Right lobe of liver (tissue), 6 donors: ENCODE results near the gene ST6GALNAC6. TPM values are rescaled to one million over a fixed set of nuclear protein-coding genes. Genes with fewer than 3 reads are reported as not detected.

Experiments
- ATAC-seq, 4 donors: fragments of 200-7000 bp; cut with Tn5 transposase; one replicate each; pipeline ENCODE4 v1.9.1; 2020; ENCODE audit warnings: mild to moderate bottlenecking in 4 of 4, moderate library complexity in 4 of 4
- DNase-seq, 3 donors: peaks; one replicate each; pipeline ENCODE4 v3.0.0-alpha.2; 2020
- H3K27ac ChIP-seq, 3 donors: fragments of 200-600 bp; one replicate each; pipeline ENCODE4 v1.8.0; 2022
- H3K27me3 ChIP-seq, 2 donors: fragments of 200-600 bp; one replicate each; pipeline ENCODE4 v1.8.0; 2022
- H3K36me3 ChIP-seq, 4 donors: fragments of 200-600 bp; sonication (generic) in 1 of 4; one replicate each; pipeline versions ENCODE4 v1.5.1 to v1.8.0; 2017 to 2022; ENCODE audit warnings: control low read depth in 1 of 4
- H3K4me1 ChIP-seq, 4 donors: fragments of 200-600 bp; sonication (generic) in 1 of 4; one replicate each; pipeline versions ENCODE4 v1.5.1 to v1.8.0; 2017 to 2022; ENCODE audit warnings: control low read depth in 1 of 4
- H3K4me3 ChIP-seq, 3 donors: fragments of 200-600 bp; one replicate each; pipeline ENCODE4 v1.8.0; 2022
- H3K9me3 ChIP-seq, 4 donors: fragments of 200-600 bp; sonication (generic) in 1 of 4; one replicate each; pipeline versions ENCODE4 v1.5.1 to v1.8.0; 2017 to 2022; ENCODE audit warnings: control low read depth in 1 of 4
- POLR2A ChIP-seq: fragments of 450-650 bp; IDR thresholded peaks from one replicate; pipeline ENCODE4 v1.6.1; 2017; ENCODE audit warnings: antibody characterized with exemption, mild to moderate bottlenecking
- WGBS: methylation state at CpG from one replicate; pipeline ENCODE4 v1.1.6; 2018; ENCODE audit warnings: low coverage, low lambda C conversion rate; ENCODE audit not compliant: insufficient coverage; ENCODE audit errors: missing lambda C conversion rate; 5-methylcytosine and 5-hydroxymethylcytosine counted together
- intact Hi-C, 2 donors: fragments of 100-400 bp; cut with DNase I; formaldehyde crosslinking; loops; one replicate each; pipeline versions ENCODE4 v1.11.2 to v1.14.1; 2022
- total RNA-seq, 6 experiments: library from RNA; depleted of rRNA in 2 of 6; stranded (reverse); fragments of >200 nt in 2 of 6; fragmentation: NEBNext Ultra II Directional in 3 of 6; extraction: Animal tissue kit (Norgen Biotek cat#: 25700) in 3 of 6; gene quantifications; one replicate each; pipeline versions ENCODE4 v1.1.0 to v1.2.4, GENCODE V29; 2016 to 2023
- TF ChIP-seq, protein P1 (sequence below), 4 donors: fragments of 200-600 bp in 3 of 4; fragments of 450-650 bp in 1 of 4; IDR thresholded peaks; one replicate each; pipeline versions ENCODE4 v1.5.1 to v1.8.0; 2016 to 2022; ENCODE audit warnings: antibody characterized with exemption in 4 of 4, mild to moderate bottlenecking in 2 of 4
- donor health status: DM: no; HTN: yes; CAD: no.
- donor health status: DM: no; HTN: no; CAD: no.
- donor health status: DM: no; HTN: no; CAD: no.
- donor health status: DM: no; HTN: yes; CAD: no.
- donor health status: DM: no; HTN: yes; CAD: no.

Gene ST6GALNAC6
- total RNA-seq, 6 experiments from 2014 or later = 22.5 to 40.3 (median 29.8) TPM

DNA sequence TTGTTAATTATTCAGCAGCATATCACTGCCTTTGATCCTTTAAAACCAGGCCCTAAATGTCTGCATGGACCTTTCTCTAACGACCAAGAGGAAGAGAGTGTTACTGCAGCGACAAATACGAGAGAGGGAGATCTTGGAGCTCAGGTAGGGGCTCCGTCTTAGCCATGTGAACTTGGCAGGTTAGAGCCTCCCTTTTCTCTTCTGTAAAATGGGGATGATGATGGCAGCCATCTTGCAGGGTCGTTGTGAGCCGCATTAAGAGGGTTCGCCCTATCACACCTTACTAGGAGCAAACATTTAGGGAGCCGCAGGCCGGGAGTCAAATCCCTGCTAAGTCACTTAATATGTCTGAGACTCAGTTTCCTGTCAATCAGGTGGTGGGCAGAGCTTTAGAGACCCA, 46.6 kb downstream of the ST6GALNAC6 start:
- Histone ChIP-seq H3K4me3 (peak overlapping the region; percentile 52 to 58 (median 53)), H3K27ac (peak overlapping the region in 2 of 3 donors; percentile 53 to 78), H3K27me3 (no peaks in the 10 kb centered on the region), H3K9me3 (no peaks in the 10 kb centered on the region), H3K36me3 (no peaks in the 10 kb centered on the region), H3K4me1 (peaks cover 0 to 2% (median 0%) of the 10 kb centered on the region in 4 donors)
- TF ChIP-seq POLR2A = no peak
- ATAC-seq (no peak), DNase-seq (no peak)
- intact Hi-C loops = no loop called here
- 61% methylated on average over 9 of the region's 9 CpGs for WGBS

DNA sequence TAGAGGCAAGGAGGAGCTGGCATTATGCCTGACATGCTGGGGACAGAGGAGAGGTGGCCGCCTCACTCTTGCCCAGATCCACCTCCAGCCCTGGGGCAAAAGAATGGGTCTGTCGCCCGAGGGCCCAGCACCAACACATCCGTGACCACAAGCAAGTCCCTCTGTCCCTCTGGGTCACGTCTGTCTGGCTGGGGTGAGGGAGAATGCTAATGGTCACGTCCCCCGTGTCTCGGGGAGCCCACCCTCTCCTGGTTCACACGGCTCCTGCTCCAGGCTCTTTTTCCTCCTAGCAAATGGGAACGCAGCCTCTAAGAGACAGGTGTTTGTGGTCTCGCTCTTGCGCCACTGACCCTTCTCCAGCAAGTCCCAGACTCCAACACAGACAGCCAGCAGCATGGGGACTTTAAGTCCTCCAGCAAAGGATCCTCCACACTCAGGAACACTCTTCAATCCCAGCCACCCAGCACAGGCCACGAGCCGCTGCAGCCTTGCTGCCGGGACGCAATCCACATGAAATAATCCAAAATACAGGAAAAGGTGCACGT, 49.0 kb downstream of the ST6GALNAC6 start:
- TF ChIP-seq, protein P1, sequence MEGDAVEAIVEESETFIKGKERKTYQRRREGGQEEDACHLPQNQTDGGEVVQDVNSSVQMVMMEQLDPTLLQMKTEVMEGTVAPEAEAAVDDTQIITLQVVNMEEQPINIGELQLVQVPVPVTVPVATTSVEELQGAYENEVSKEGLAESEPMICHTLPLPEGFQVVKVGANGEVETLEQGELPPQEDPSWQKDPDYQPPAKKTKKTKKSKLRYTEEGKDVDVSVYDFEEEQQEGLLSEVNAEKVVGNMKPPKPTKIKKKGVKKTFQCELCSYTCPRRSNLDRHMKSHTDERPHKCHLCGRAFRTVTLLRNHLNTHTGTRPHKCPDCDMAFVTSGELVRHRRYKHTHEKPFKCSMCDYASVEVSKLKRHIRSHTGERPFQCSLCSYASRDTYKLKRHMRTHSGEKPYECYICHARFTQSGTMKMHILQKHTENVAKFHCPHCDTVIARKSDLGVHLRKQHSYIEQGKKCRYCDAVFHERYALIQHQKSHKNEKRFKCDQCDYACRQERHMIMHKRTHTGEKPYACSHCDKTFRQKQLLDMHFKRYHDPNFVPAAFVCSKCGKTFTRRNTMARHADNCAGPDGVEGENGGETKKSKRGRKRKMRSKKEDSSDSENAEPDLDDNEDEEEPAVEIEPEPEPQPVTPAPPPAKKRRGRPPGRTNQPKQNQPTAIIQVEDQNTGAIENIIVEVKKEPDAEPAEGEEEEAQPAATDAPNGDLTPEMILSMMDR (IDR thresholded peaks at IDR 0.05) = no peak
- TF ChIP-seq POLR2A = no peak
- DNase-seq = no peak
- intact Hi-C loops = no loop called here
- no peaks in the 10 kb centered on the region for H3K9me3 ChIP-seq
- no peak overlapping the region for H3K27ac ChIP-seq
- no peak for ATAC-seq
- WGBS = 94% methylated on average over 8 of the region's 17 CpGs
- no peaks in the 10 kb centered on the region for H3K27me3 ChIP-seq
- peaks cover 0 to 2% (median 0%) of the 10 kb centered on the region in 4 donors for H3K4me1 ChIP-seq
- no peaks in the 10 kb centered on the region for H3K36me3 ChIP-seq
- peak overlapping the region; percentile 14 to 58 (median 53) for H3K4me3 ChIP-seq

DNA sequence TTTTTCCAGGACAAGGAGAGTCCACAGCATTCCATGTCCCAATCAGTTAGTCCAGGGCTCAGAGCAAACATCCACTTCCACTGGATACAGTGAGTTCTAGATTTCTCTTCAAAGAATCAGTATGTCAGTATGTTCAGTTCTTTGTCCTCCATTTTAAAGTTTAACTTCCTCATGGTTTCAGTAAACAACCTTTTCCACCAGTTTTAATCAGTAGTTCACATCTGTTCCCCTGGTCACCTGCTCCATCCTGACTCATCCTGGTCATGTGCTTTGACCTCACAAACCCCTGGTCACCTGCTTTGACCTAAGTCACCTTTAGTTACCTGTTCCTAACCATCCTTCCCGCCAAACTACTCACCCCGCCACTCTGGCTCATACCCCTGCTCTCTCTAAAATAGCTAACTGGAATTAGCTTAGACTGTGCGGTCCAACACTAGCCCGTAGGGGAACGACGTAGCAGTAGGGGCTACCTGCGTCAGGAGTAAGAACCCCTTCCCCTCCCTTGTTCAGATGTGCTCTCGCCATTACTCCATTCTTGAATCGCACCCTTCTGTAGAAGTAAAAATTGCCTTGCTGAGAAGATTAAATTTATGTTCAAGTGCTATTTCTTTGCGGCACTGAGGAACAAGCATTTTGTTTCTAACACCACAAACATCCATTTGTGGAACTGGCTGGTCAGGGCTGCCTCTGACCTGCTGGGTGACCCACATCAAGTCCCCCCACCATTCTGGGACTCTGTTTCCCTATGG, 50.5 kb downstream of the ST6GALNAC6 start:
- no peaks in the 10 kb centered on the region for H3K4me1 ChIP-seq
- H3K27ac ChIP-seq = no peak overlapping the region
- WGBS = 78% methylated on average over 2 of the region's 10 CpGs

DNA sequence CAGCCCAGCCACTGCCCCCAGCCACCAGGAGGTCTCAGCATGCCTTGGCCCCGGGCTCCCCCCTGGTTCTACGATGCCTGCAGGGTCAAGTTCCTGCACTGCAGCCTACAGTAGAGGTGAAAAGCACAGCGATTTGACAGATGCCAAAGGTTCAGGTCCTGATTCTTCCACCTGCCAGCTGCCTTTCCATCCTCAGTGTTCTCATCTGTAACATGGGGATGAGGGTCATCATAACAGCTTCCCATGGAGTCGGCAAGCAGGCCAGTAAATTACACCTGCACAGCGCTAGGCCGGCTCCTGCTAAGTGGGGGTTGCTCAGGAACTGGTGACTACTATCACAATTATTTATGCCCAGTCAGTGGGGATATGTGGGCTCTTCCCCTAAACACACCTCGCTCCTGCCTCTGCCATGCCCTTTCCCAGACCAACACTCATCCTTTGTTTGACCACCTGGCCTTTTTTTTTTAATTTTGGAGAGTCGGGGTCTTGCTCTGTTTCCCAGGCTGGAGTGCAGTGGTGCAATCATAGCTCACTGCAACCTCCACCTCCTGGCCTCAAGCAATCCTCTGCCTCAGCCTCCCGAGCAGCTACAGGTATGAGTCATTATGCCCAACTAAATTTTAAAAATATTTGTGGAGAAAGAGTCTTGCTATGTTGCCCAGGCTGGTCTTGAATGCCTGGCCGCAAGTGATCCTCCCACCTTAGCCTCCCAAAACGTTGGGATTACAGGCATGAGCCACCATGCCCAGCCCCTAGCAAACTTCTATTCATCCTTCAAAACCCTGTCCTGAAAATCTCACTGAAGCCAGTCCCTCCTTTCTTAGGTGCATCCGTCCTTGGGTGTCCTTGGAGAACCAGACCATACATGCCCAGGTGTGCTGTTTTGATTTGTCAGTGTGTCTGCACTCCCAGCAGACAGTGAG, 51.3 kb downstream of the ST6GALNAC6 start:
- no peaks in the 10 kb centered on the region for H3K27me3 ChIP-seq
- DNase-seq (no peak), ATAC-seq (no peak)
- H3K9me3 ChIP-seq = no peaks in the 10 kb centered on the region
- H3K4me1 ChIP-seq = no peaks in the 10 kb centered on the region
- H3K27ac ChIP-seq = no peak overlapping the region
- H3K36me3 ChIP-seq = no peaks in the 10 kb centered on the region
- peak overlapping the region in 2 of 3 donors; percentile 4 to 15 for H3K4me3 ChIP-seq
- intact Hi-C loops = no loop called here
- WGBS = 55% methylated on average over 7 of the region's 12 CpGs
- TF ChIP-seq, protein P1 (IDR thresholded peaks at IDR 0.05) = no peak
- no peak for TF ChIP-seq POLR2A

More for the DNA sequence above, 50.5 kb downstream of the ST6GALNAC6 start:
- no peak for ATAC-seq
- no peak for TF ChIP-seq POLR2A
- TF ChIP-seq, protein P1 (IDR thresholded peaks at IDR 0.05) = no peak
- Histone ChIP-seq H3K9me3 (no peaks in the 10 kb centered on the region), H3K4me3 (no peak overlapping the region), H3K27me3 (no peaks in the 10 kb centered on the region), H3K36me3 (no peaks in the 10 kb centered on the region)
- intact Hi-C loops = no loop called here
- no peak for DNase-seq
